Keratinocyte (primary cell): Measurements from ENCODE around the gene RAI1. TPM values are rescaled to one million over a fixed set of nuclear protein-coding genes. Genes with fewer than 3 reads are reported as not detected.

ENCODE experiments used
- DNase-seq: peaks from one replicate; pipeline ENCODE4 v3.0.0-alpha.2; 2011; ENCODE audit warnings: low read depth, missing footprints, low spot score
- FAIRE-seq: peaks from 2 replicates; lab custom pipeline; 2011; peaks lifted over from hg19 to GRCh38; lab: Jason Lieb, UNC
- H2AFZ ChIP-seq: 2 replicates; pipeline ENCODE4 v1.6.0; 2012; ENCODE audit warnings: low read length, control low read depth, inconsistent platforms; ENCODE audit not compliant: control insufficient read depth
- H3K27ac ChIP-seq: 2 replicates; pipeline ENCODE4 v1.5.1; 2011; ENCODE audit warnings: low read length; ENCODE audit not compliant: control insufficient read depth, insufficient read depth
- H3K27me3 ChIP-seq: 3 replicates; pipeline ENCODE4 v1.6.0; 2011; ENCODE audit warnings: low read length; ENCODE audit not compliant: control insufficient read depth, insufficient read depth; ENCODE audit errors: extremely low read depth
- H3K36me3 ChIP-seq, 2 experiments: 2 replicates in 1 of 2; 3 replicates in 1 of 2; pipeline ENCODE4 v1.5.1; 2011; ENCODE audit warnings: low read length in 2 of 2, mild to moderate bottlenecking in 1 of 2; ENCODE audit not compliant: control insufficient read depth in 2 of 2, insufficient read depth in 2 of 2; ENCODE audit errors: extremely low read depth in 1 of 2
- H3K4me1 ChIP-seq: 3 replicates; pipeline ENCODE4 v1.5.1; 2011; ENCODE audit warnings: low read length; ENCODE audit not compliant: control insufficient read depth, insufficient read depth; ENCODE audit errors: extremely low read depth
- H3K4me2 ChIP-seq: 3 replicates; pipeline ENCODE4 v1.6.0; 2011; ENCODE audit warnings: low read depth, low read length; ENCODE audit not compliant: control insufficient read depth, insufficient read depth; ENCODE audit errors: extremely low read depth
- H3K4me3 ChIP-seq, 3 experiments: fragments of 200-600 bp in 1 of 3; sonication (generic) in 1 of 3; 2 replicates in 2 of 3; 3 replicates in 1 of 3; pipeline ENCODE4 v1.5.1; 2011 to 2016; ENCODE audit warnings: low read length in 3 of 3, mild to moderate bottlenecking in 3 of 3, control low read depth in 2 of 3, inconsistent platforms in 1 of 3, low read depth in 1 of 3, mixed read lengths in 1 of 3, mixed run types in 1 of 3, moderate library complexity in 1 of 3; ENCODE audit not compliant: control insufficient read depth in 2 of 3, insufficient read depth in 2 of 3; ENCODE audit errors: extremely low read depth in 1 of 3
- H3K79me2 ChIP-seq: 2 replicates; pipeline ENCODE4 v1.6.0; 2012; ENCODE audit warnings: low read length; ENCODE audit not compliant: control insufficient read depth, insufficient read depth
- H3K9ac ChIP-seq: 3 replicates; pipeline ENCODE4 v1.6.0; 2011; ENCODE audit warnings: low read length; ENCODE audit not compliant: control insufficient read depth, insufficient read depth; ENCODE audit errors: extremely low read depth
- H3K9me1 ChIP-seq: 3 replicates; pipeline ENCODE4 v1.6.0; 2011; ENCODE audit warnings: low read length; ENCODE audit not compliant: control insufficient read depth, insufficient read depth; ENCODE audit errors: extremely low read depth
- H3K9me3 ChIP-seq: 2 replicates; pipeline ENCODE4 v1.5.1; 2012; ENCODE audit warnings: low read depth, low read length; ENCODE audit not compliant: control insufficient read depth
- H4K20me1 ChIP-seq: 3 replicates; pipeline ENCODE4 v1.6.0; 2011; ENCODE audit warnings: low read length; ENCODE audit not compliant: control insufficient read depth, insufficient read depth; ENCODE audit errors: extremely low read depth
- CTCF ChIP-seq, 3 experiments: IDR thresholded peaks in 1 of 3; conservative IDR thresholded peaks in 1 of 3; optimal IDR thresholded peaks in 1 of 3; 2 replicates in 2 of 3; 3 replicates in 1 of 3; pipeline versions ENCODE3 to v1.5.1; 2011; ENCODE audit warnings: low read length in 3 of 3, mild to moderate bottlenecking in 3 of 3, moderate library complexity in 2 of 3, control low read depth in 1 of 3, inconsistent platforms in 1 of 3; ENCODE audit not compliant: insufficient read depth in 2 of 3; ENCODE audit errors: extremely low read depth in 1 of 3
- EZH2 ChIP-seq: IDR thresholded peaks from one replicate; pipeline ENCODE4 v1.6.1; 2012; ENCODE audit warnings: inconsistent platforms, mild to moderate bottlenecking, low read length, moderate library complexity
- dilution Hi-C: fragments of 300-500 bp; cut with MboI; formaldehyde crosslinking; loops from one replicate; pipeline ENCODE4 v1.7.0; 2020; ENCODE audit warnings: low sequenced_read_pairs; ENCODE audit not compliant: extremely low pct_ligation_motif_present
- polyA plus RNA-seq, 5 experiments: library from polyadenylated mRNA; depleted of rRNA in 3 of 5; stranded (reverse) in 3 of 5; stranded (forward) in 1 of 5; unstranded in 1 of 5; fragments of >200 nt; gene quantifications; 1 replicate in 1 of 5; 2 replicates in 3 of 5; 3 replicates in 1 of 5; pipeline versions ENCODE4 v1.2.1 to v1.2.3, GENCODE V29; 2011 to 2012; ENCODE audit warnings: missing spikeins in 2 of 5, low read depth in 1 of 5, low replicate concordance in 1 of 5

RAI1 gene
- polyA plus RNA-seq, 1 donor (not counting 4 experiments of a cell fraction or from before 2014, with no cell fraction given): 2.6 TPM

- Histone ChIP-seq H4K20me1 (peaks cover 26% of the 10 kb centered on the region), H3K4me3 (no peak overlapping the region), H2AFZ (no peak overlapping the region), H3K4me1 (peaks cover 29% of the 10 kb centered on the region), H3K9me1 (no peaks in the 10 kb centered on the region), H3K4me2 (no peak overlapping the region), H3K79me2 (peaks cover 82% of the 10 kb centered on the region), H3K36me3 (peaks cover 7 to 12% of the 10 kb centered on the region in 2 experiments), H3K27ac (no peak overlapping the region), H3K9me3 (no peaks in the 10 kb centered on the region), H3K27me3 (no peaks in the 10 kb centered on the region), H3K9ac (no peak overlapping the region)
- DNase-seq: no peak
- dilution Hi-C loops: no loop called here
- no peak for FAIRE-seq
- TF ChIP-seq EZH2 (no peak), CTCF (optimal IDR thresholded peaks at IDR 0.05 in 1 of 3, IDR thresholded peaks at IDR 0.05 in 1 of 3, conservative IDR thresholded peaks at IDR 0.05 in 1 of 3; ENCODE audit: extremely low read depth in 1 of 3, insufficient read depth in 2 of 3, low read length in 3 of 3) (no peak)
Measured at GRCh38 chr17:17712268-17712924, 31.1 kb downstream of the RAI1 start.

DNA sequence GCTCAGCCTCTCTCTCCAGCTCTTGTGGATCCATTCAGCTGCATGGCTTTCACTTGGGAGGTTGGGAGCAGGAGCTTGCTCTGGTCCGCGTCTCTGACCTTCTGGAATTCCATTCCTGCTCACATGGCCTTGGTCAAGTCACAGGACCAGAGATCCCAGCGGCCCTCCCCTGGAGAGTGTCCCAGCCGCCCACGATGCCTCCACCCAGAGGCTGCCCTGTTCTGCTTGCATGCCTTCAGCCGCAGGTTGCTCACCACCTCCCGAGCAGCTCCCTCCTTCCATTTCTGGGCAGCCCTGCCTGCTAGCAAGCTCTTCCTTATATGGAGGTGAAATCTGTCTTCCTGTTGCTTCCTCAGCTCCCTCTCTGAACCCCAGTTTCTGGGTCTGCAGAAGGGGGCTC lies 32.6 kb downstream of the RAI1 start:
- no peak for FAIRE-seq
- peaks cover 31% of the 10 kb centered on the region for H4K20me1 ChIP-seq

More for the DNA sequence above, 32.6 kb downstream of the RAI1 start:
- Histone ChIP-seq H3K4me2 (no peak overlapping the region), H2AFZ (no peak overlapping the region), H3K79me2 (peaks cover 79% of the 10 kb centered on the region), H3K27me3 (no peaks in the 10 kb centered on the region), H3K4me1 (peaks cover 29% of the 10 kb centered on the region), H3K9ac (no peak overlapping the region), H3K27ac (no peak overlapping the region), H3K36me3 (peaks cover 7 to 14% of the 10 kb centered on the region in 2 experiments), H3K9me3 (no peaks in the 10 kb centered on the region), H3K4me3 (no peak overlapping the region), H3K9me1 (peaks cover 3% of the 10 kb centered on the region)
- dilution Hi-C loops: no loop called here
- TF ChIP-seq CTCF (optimal IDR thresholded peaks at IDR 0.05 in 1 of 3, IDR thresholded peaks at IDR 0.05 in 1 of 3, conservative IDR thresholded peaks at IDR 0.05 in 1 of 3; ENCODE audit: extremely low read depth in 1 of 3, insufficient read depth in 2 of 3, low read length in 3 of 3): no peak
- no peak for TF ChIP-seq EZH2
- no peak for DNase-seq
